VCaP (cell line): Measurements from ENCODE around the gene EEF2.
"Not testable (repeated sequence)": the region's sequence is repeated elsewhere in the genome, so short reads cannot be mapped to it uniquely, and the experiment has no call there.

Experiments
- H3K27ac ChIP-seq: fragments of 450-650 bp; 2 replicates; pipeline ENCODE4 v1.5.1; 2017
- CTCF ChIP-seq: fragments of 450-650 bp; conservative IDR thresholded peaks from 2 replicates; pipeline ENCODE4 v1.5.1; 2017; ENCODE audit warnings: mild to moderate bottlenecking, moderate library complexity

Gene EEF2

GRCh38 chr19:3949294-3949693, 36.0 kb downstream of the EEF2 start:
- no peak for TF ChIP-seq CTCF
- H3K27ac ChIP-seq: no peak overlapping the region

- not testable (repeated sequence) for H3K27ac ChIP-seq
Measured at GRCh38 chr19:3947316-3947933, 37.8 kb downstream of the EEF2 start.

- TF ChIP-seq CTCF: no peak
- no peak overlapping the region for H3K27ac ChIP-seq
Measured at GRCh38 chr19:3945838-3946237, 39.4 kb downstream of the EEF2 start.

- TF ChIP-seq CTCF: no peak
- H3K27ac ChIP-seq: no peak overlapping the region
Measured at GRCh38 chr19:3944018-3944721, 41.1 kb downstream of the EEF2 start.

- TF ChIP-seq CTCF: no peak
- no peak overlapping the region for H3K27ac ChIP-seq
Measured at GRCh38 chr19:3942790-3943409, 42.4 kb downstream of the EEF2 start.

GRCh38 chr19:3938300-3938950, 46.8 kb downstream of the EEF2 start:
- not testable (repeated sequence) for H3K27ac ChIP-seq

GRCh38 chr19:3936506-3937442, 48.5 kb downstream of the EEF2 start:
- no peak for TF ChIP-seq CTCF

More at GRCh38 chr19:3936506-3937442, 48.5 kb downstream of the EEF2 start:
- H3K27ac ChIP-seq: no peak overlapping the region
